Measurements from ENCODE around the gene HAND2.

DNA sequence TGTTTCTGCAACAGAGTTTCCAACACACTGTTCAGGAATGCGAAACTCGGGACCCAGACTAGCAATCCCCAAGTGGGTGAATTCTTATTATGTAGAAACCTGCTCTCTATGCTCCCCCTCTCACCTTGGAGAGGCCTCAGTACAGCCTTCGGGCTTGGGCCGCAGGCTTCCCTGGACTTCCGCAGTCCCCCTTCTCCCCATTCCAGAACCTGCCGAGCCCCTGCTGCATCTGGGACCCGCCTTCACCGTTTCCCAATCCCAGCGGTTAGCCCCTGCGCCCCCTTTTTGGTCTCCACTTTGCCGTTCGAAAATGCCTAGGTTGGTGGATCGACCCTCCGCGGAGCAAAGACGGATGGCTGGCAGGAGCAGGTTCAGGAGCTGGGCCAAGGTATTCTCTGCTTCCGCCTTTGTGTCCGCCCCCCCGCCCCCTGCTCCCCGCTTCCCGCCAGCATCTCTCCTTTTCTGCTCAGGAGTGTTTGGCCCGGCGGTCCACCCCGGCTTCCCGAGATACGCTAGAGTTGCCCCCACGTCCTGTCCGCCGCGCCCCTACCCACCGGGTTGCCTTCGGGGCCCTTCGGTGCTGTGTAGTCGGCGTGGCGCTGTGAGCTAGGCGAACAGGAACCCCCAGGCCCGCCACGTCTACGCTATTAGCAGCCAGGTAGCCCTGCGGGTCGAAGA, 11.5 kb downstream of the HAND2 start:
- TF ChIP-seq POLR2A (IDR thresholded peaks at IDR 0.05) (no peak), CTCF (IDR thresholded peaks at IDR 0.05) (no peak)
